Glutamatergic neuron (in vitro differentiated cells): ENCODE results near the gene GUCY2D. TPM values are rescaled to one million over a fixed set of nuclear protein-coding genes. Genes with fewer than 3 reads are reported as not detected.

Experiments used
- DNase-seq: peaks from one replicate; pipeline ENCODE4 v3.0.0; 2022
- H3K27ac Mint-ChIP-seq: one replicate; pipeline ENCODE4 v1.8.0; 2020; ENCODE audit warnings: mild to moderate bottlenecking, mixed read lengths, inconsistent platforms; ENCODE audit not compliant: unreplicated experiment
- H3K27me3 Mint-ChIP-seq: one replicate; pipeline ENCODE4 v1.8.0; 2020; ENCODE audit warnings: mild to moderate bottlenecking, moderate library complexity, mixed read lengths, inconsistent platforms; ENCODE audit not compliant: unreplicated experiment
- H3K36me3 Mint-ChIP-seq: one replicate; pipeline ENCODE4 v1.8.0; 2020; ENCODE audit warnings: mild to moderate bottlenecking, mixed read lengths, inconsistent platforms; ENCODE audit not compliant: unreplicated experiment
- H3K4me1 Mint-ChIP-seq: one replicate; pipeline ENCODE4 v1.8.0; 2020; ENCODE audit warnings: mild to moderate bottlenecking, low read depth, mixed read lengths, inconsistent platforms; ENCODE audit not compliant: unreplicated experiment
- H3K4me3 Mint-ChIP-seq: one replicate; pipeline ENCODE4 v1.8.0; 2020; ENCODE audit warnings: mild to moderate bottlenecking, mixed read lengths, inconsistent platforms; ENCODE audit not compliant: unreplicated experiment
- H3K9me3 Mint-ChIP-seq: one replicate; pipeline ENCODE4 v1.8.0; 2020; ENCODE audit warnings: mild to moderate bottlenecking, moderate library complexity, mixed read lengths, inconsistent platforms; ENCODE audit not compliant: unreplicated experiment
- CTCF ChIP-seq: fragments of 200-600 bp; sonication (generic); IDR thresholded peaks from one replicate; pipeline ENCODE4 v1.5.0; 2021; ENCODE audit not compliant: partially characterized antibody, unreplicated experiment
- total RNA-seq: library from RNA; stranded (reverse); fragmentation: NEBNext Ultra II Directional; extraction: Animal tissue kit (Norgen Biotek cat#: 25700); gene quantifications from one replicate; pipeline ENCODE4 v1.2.1, GENCODE V29; 2021; ENCODE audit not compliant: unreplicated experiment

Gene GUCY2D
- total RNA-seq, 1 donor from 2014 or later = not detected

- H3K9me3 Mint-ChIP-seq = peaks cover 2% of the 10 kb centered on the region
- no peaks in the 10 kb centered on the region for H3K36me3 Mint-ChIP-seq
- peaks cover 32% of the 10 kb centered on the region for H3K27me3 Mint-ChIP-seq
- no peak overlapping the region for H3K4me3 Mint-ChIP-seq
- H3K4me1 Mint-ChIP-seq = peaks cover 6% of the 10 kb centered on the region
- no peak for TF ChIP-seq CTCF
- no peak for DNase-seq
- no peak overlapping the region for H3K27ac Mint-ChIP-seq
Measured at GRCh38 chr17:8068736-8069586, 66.5 kb downstream of the GUCY2D start.

- no peak for DNase-seq
- peaks cover 29% of the 10 kb centered on the region for H3K27me3 Mint-ChIP-seq
- H3K9me3 Mint-ChIP-seq = peaks cover 3% of the 10 kb centered on the region
- H3K36me3 Mint-ChIP-seq = no peaks in the 10 kb centered on the region
- peaks cover 6% of the 10 kb centered on the region for H3K4me1 Mint-ChIP-seq
- TF ChIP-seq CTCF = no peak
- no peak overlapping the region for H3K4me3 Mint-ChIP-seq
- H3K27ac Mint-ChIP-seq = no peak overlapping the region
Measured at GRCh38 chr17:8069587-8069860, 67.1 kb downstream of the GUCY2D start.

Other genes starting within 250 kb of the GUCY2D start
- gene KDM6B, start 168.4 kb upstream of the GUCY2D start, total RNA-seq = 191 TPM
- 23.7 TPM for gene TMEM88, start 147.5 kb upstream of the GUCY2D start, total RNA-seq
- 49.7 TPM for gene NAA38, start 145.1 kb upstream of the GUCY2D start, total RNA-seq
- 9.2 TPM for gene CYB5D1, start 144.6 kb upstream of the GUCY2D start, total RNA-seq
- 129 TPM for gene CHD3, start 113.8 kb upstream of the GUCY2D start, total RNA-seq
- gene RNF227, start 86.3 kb upstream of the GUCY2D start, total RNA-seq = 0.49 TPM
- 12.3 TPM for gene KCNAB3, start 72.8 kb upstream of the GUCY2D start, total RNA-seq
- gene TRAPPC1, start 70.7 kb upstream of the GUCY2D start, total RNA-seq = 214 TPM
- gene CNTROB, start 70.4 kb upstream of the GUCY2D start, total RNA-seq = 55.7 TPM
- gene ALOX15B, start 36.4 kb downstream of the GUCY2D start, total RNA-seq = not detected
- not detected for gene ALOX12B, start 85.1 kb downstream of the GUCY2D start, total RNA-seq
- not detected for gene ALOXE3, start 115.9 kb downstream of the GUCY2D start, total RNA-seq
- gene HES7, start 121.5 kb downstream of the GUCY2D start, total RNA-seq = 2.2 TPM
- 64.6 TPM for gene PER1, start 149.8 kb downstream of the GUCY2D start, total RNA-seq
- gene VAMP2, start 160.3 kb downstream of the GUCY2D start, total RNA-seq = 117 TPM
- gene TMEM107, start 173.8 kb downstream of the GUCY2D start, total RNA-seq = 12.8 TPM
- gene BORCS6, start 187.6 kb downstream of the GUCY2D start, total RNA-seq = 14.2 TPM
- 17.3 TPM for gene AURKB, start 208.0 kb downstream of the GUCY2D start, total RNA-seq
- gene CTC1, start 245.4 kb downstream of the GUCY2D start, total RNA-seq = 85.3 TPM
- gene PFAS, start 246.7 kb downstream of the GUCY2D start, total RNA-seq = 74.6 TPM